ENCODE data around the gene RNGTT.

The RNGTT gene

GRCh38 chr6:88992741-88993552, 29.5 kb upstream of the RNGTT start:
- no peaks in the 10 kb centered on the region for H3K9me3 ChIP-seq (ENCODE audit: severe bottlenecking)
- no peak overlapping the region for H3K27ac ChIP-seq
- TF ChIP-seq CTCF (IDR thresholded peaks at IDR 0.05; ENCODE audit: low read depth, low read length), result no peak
- DNase-seq, result no peak
- no peak overlapping the region for H3K4me3 ChIP-seq (ENCODE audit: low read depth, low read length)
- H3K36me3 ChIP-seq, result no peaks in the 10 kb centered on the region
- no peaks in the 10 kb centered on the region for H3K27me3 ChIP-seq (ENCODE audit: insufficient read depth, low read depth, severe bottlenecking)

- no peak for DNase-seq
- Histone ChIP-seq H3K27me3 (ENCODE audit: insufficient read depth, low read depth, severe bottlenecking) (no peaks in the 10 kb centered on the region), H3K27ac (no peak overlapping the region), H3K9me3 (ENCODE audit: severe bottlenecking) (no peaks in the 10 kb centered on the region), H3K4me3 (ENCODE audit: low read depth, low read length) (no peak overlapping the region), H3K36me3 (no peaks in the 10 kb centered on the region)
- no peak for TF ChIP-seq CTCF (IDR thresholded peaks at IDR 0.05; ENCODE audit: low read depth, low read length)
Observed at GRCh38 chr6:88989215-88989614, 25.8 kb upstream of the RNGTT start.

GRCh38 chr6:88987922-88988321, 24.5 kb upstream of the RNGTT start:
- H3K27me3 ChIP-seq (ENCODE audit: insufficient read depth, low read depth, severe bottlenecking), result no peaks in the 10 kb centered on the region
- H3K27ac ChIP-seq, result no peak overlapping the region
- no peaks in the 10 kb centered on the region for H3K9me3 ChIP-seq (ENCODE audit: severe bottlenecking)
- no peaks in the 10 kb centered on the region for H3K36me3 ChIP-seq
- TF ChIP-seq CTCF (IDR thresholded peaks at IDR 0.05; ENCODE audit: low read depth, low read length), result no peak
- DNase-seq, result no peak
- H3K4me3 ChIP-seq (ENCODE audit: low read depth, low read length), result no peak overlapping the region

- no peak for DNase-seq
- no peaks in the 10 kb centered on the region for H3K27me3 ChIP-seq (ENCODE audit: insufficient read depth, low read depth, severe bottlenecking)
- no peak overlapping the region for H3K4me3 ChIP-seq (ENCODE audit: low read depth, low read length)
Observed at GRCh38 chr6:88985901-88986300, 22.5 kb upstream of the RNGTT start.

GRCh38 chr6:88984606-88985005, 21.2 kb upstream of the RNGTT start:
- Histone ChIP-seq H3K36me3 (no peaks in the 10 kb centered on the region), H3K4me3 (ENCODE audit: low read depth, low read length) (no peak overlapping the region), H3K9me3 (ENCODE audit: severe bottlenecking) (no peaks in the 10 kb centered on the region), H3K27me3 (ENCODE audit: insufficient read depth, low read depth, severe bottlenecking) (no peaks in the 10 kb centered on the region), H3K27ac (no peak overlapping the region)
- TF ChIP-seq CTCF (IDR thresholded peaks at IDR 0.05; ENCODE audit: low read depth, low read length), result no peak
- no peak for DNase-seq

More at GRCh38 chr6:88985901-88986300, 22.5 kb upstream of the RNGTT start:
- no peak for TF ChIP-seq CTCF (IDR thresholded peaks at IDR 0.05; ENCODE audit: low read depth, low read length)
- no peaks in the 10 kb centered on the region for H3K9me3 ChIP-seq (ENCODE audit: severe bottlenecking)
- no peaks in the 10 kb centered on the region for H3K36me3 ChIP-seq
- H3K27ac ChIP-seq, result no peak overlapping the region

- no peaks in the 10 kb centered on the region for H3K9me3 ChIP-seq (ENCODE audit: severe bottlenecking)
- H3K27ac ChIP-seq, result no peak overlapping the region
- TF ChIP-seq CTCF (IDR thresholded peaks at IDR 0.05; ENCODE audit: low read depth, low read length), result no peak
- H3K27me3 ChIP-seq (ENCODE audit: insufficient read depth, low read depth, severe bottlenecking), result no peaks in the 10 kb centered on the region
- no peak overlapping the region for H3K4me3 ChIP-seq (ENCODE audit: low read depth, low read length)
- no peaks in the 10 kb centered on the region for H3K36me3 ChIP-seq
- no peak for DNase-seq
Observed at GRCh38 chr6:88984152-88984551, 20.7 kb upstream of the RNGTT start.

Measured in WERI-Rb-1 (cell line).